Fibroblast of the aortic adventitia (primary cell): ENCODE measurements around the gene EGFLAM. TPM values are rescaled to one million over a fixed set of nuclear protein-coding genes. Genes with fewer than 3 reads are reported as not detected.

Experiments used
- DNase-seq: peaks from one replicate; pipeline ENCODE4 v3.0.0-alpha.2; 2010; ENCODE audit warnings: low read depth
- H3K4me3 ChIP-seq: 2 replicates; pipeline ENCODE4 v1.5.1; 2011; ENCODE audit warnings: low read depth, mild to moderate bottlenecking, control low read depth, low read length, moderate library complexity
- total RNA-seq: library from RNA; depleted of rRNA; stranded (reverse); fragments of >200 nt; gene quantifications from 2 replicates; pipeline ENCODE4 v1.2.3, GENCODE V29; 2012; ENCODE audit warnings: low replicate concordance
- TF ChIP-seq, protein P1 (sequence below): IDR thresholded peaks from 2 replicates; pipeline ENCODE4 v1.5.1; 2011; ENCODE audit warnings: mild to moderate bottlenecking, low read length, control low read depth, inconsistent platforms; ENCODE audit not compliant: insufficient read depth

The EGFLAM gene
- total RNA-seq, 1 donor: 16.2 TPM

DNA sequence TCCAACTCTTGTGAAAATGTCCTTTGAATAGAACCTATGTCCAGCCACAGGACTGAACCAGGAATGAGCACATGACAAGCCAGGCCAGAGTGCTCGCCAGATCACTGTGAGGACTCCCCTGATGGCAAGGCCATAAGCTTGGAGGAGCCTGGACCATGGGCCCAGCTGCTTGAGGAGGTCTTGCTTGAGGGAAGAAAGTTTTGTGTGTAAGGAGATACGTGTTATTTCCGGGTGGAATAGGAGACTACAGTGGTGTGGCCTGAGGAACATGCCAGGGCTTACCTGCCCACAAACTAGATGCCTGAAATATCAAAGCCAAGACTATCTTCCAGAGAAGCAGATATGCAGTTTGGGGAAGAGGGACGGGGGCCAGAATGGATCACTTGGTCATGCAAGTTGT is 213.3 kb downstream of the EGFLAM start:
- H3K4me3 ChIP-seq: no peak overlapping the region
- DNase-seq: no peak
- TF ChIP-seq, protein P1, sequence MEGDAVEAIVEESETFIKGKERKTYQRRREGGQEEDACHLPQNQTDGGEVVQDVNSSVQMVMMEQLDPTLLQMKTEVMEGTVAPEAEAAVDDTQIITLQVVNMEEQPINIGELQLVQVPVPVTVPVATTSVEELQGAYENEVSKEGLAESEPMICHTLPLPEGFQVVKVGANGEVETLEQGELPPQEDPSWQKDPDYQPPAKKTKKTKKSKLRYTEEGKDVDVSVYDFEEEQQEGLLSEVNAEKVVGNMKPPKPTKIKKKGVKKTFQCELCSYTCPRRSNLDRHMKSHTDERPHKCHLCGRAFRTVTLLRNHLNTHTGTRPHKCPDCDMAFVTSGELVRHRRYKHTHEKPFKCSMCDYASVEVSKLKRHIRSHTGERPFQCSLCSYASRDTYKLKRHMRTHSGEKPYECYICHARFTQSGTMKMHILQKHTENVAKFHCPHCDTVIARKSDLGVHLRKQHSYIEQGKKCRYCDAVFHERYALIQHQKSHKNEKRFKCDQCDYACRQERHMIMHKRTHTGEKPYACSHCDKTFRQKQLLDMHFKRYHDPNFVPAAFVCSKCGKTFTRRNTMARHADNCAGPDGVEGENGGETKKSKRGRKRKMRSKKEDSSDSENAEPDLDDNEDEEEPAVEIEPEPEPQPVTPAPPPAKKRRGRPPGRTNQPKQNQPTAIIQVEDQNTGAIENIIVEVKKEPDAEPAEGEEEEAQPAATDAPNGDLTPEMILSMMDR: no peak

DNA sequence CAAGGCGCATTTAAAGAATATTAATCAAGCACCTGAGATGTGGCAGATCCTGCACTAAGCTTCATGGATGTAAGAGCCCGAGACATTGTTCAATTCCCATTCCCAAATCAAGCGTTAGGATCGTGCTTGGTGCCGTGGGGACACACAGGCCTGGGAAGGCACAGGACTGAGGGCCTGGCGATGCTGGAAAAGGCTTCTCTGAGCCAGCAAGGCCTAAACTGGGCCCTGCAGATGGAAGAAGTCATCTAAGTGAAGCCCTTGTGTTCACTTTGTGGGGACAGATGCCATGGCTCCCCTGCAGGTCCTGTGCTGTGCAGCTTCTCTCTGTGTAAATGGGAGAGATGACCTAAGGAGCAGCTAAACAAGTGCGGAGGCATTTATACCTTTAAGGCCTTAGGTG is 214.2 kb downstream of the EGFLAM start:
- TF ChIP-seq, protein P1: no peak
- DNase-seq: no peak
- no peak overlapping the region for H3K4me3 ChIP-seq

DNA sequence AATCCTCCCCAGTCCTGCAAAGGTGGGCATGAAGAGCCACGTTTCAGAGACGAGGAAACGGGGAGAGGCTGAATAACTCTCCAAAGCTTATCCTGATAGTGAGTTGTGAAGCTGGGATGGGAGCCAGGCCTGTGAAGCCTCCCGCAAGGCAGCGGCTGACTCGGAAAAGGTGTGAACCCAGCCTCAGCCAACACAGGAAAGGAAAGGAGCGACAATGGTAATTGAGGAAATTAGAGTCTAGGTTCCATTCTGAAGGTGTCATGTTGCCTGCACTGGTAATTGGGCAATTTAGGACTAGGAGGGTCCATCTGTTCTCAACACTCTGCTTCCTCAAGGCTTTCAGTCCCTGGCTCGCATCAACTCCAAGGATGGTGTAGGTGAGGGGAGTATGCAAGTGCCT is 214.6 kb downstream of the EGFLAM start:
- TF ChIP-seq, protein P1: no peak
- no peak for DNase-seq
- no peak overlapping the region for H3K4me3 ChIP-seq

DNA sequence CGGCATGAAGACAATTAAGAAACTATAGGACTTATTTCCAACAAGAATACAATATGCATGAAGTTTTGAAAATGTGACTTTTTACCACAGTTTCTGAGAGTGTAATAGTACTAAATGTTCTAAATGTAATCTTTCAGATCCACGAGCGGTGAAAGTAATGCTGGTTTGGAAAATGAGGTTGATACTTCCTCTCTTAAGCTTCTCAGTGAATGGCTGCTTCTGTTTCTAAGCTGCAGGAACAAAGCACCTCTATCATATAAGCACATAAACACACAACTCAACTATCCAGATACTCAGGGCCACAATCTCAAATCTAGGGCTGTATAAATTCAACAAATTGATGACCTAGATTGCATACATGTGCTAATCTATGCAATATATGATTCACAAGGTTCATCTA is 219.8 kb downstream of the EGFLAM start:
- TF ChIP-seq, protein P1: no peak
- H3K4me3 ChIP-seq: no peak overlapping the region

DNA sequence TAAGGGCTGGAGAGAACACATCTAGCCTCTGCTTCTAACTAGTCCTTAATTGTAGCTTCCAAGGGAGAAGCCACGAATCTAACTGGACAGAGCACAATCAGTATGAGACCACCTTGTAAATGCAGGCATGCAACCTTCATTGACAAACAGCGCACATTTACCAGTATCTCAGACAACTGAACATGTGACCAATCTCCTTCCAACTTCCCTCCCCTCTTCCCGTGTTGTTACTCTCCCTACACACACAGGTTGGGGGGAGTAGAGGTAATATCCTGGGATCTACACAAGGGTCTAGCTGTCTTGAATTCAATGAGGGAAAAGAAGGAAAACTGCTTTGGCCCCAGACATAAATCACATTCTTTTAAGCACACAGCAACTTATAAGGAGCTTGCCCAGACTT is 220.5 kb downstream of the EGFLAM start:
- TF ChIP-seq, protein P1: no peak
- H3K4me3 ChIP-seq: no peak overlapping the region
- no peak for DNase-seq

More for the DNA sequence above, 219.8 kb downstream of the EGFLAM start:
- no peak for DNase-seq

DNA sequence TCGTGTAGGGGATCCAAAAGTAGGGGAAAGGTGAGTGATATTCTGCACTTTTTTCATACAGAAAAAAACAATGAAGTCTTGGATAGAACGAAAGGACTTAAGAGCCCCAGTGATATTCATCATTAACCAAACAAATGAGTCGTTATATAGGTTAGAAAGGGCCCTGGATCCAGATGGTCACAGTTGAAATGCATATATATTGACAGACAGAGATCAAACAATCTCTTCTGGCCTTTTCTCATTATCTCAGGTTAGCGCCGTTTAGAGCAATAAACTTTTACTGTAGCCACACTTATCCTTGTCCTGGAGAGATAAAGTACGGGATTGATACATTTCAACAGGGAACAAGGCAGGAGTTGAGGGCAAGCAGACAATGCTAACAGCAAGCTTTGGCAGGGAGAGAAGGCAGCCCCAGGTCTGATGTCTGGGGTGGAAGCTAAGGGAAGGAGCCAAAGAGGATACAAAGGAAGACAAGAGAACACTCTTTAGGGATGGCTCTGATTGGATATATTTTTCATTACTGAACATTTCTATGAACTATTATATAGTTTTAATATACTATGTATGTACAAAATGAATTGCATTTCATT is 221.1 kb downstream of the EGFLAM start:
- DNase-seq: no peak
- TF ChIP-seq, protein P1: no peak
- H3K4me3 ChIP-seq: no peak overlapping the region

DNA sequence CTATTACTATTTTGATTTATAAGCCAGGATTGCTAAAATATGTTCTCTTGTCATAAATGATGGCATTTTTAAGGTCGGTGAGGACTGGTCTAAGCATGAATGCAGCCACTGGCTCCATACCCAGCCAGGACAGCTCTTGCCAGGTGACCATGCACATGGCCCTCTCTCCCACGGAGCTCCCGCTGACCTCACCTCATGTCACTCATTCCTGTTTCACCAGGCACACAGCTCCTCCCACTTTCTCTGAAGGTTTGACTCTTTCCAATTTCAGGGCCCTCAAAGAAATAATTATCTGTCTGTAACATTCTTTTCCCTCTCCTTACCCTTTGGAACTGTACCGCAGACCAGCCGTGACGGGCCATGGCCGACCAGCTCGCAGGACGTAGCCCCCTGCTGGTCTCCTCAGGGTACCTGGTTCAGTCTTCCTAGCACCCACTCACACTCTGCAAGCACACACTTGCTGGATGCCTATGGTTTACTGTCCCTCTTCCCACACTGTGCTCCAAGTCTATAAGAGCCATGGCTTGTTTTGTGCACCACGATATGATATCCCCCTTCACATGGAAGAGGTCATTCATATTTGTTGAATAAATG is 225.5 kb downstream of the EGFLAM start:
- no peak overlapping the region for H3K4me3 ChIP-seq
- TF ChIP-seq, protein P1: no peak
- DNase-seq: no peak
